GM23338 (cell line): ENCODE results near the gene CLK3.

ENCODE experiments used
- CREB1 ChIP-seq: fragments of 250-450 bp; sonication (Bioruptor Pico); IDR thresholded peaks from 2 replicates; pipeline ENCODE4 v1.5.0; 2020; ENCODE audit warnings: low read depth, mild to moderate bottlenecking, moderate library complexity
- CTCF ChIP-seq, 2 experiments: fragments of 200-600 bp in 1 of 2; sonication (generic) in 1 of 2; conservative IDR thresholded peaks; 2 replicates each; pipeline versions ENCODE4 v1.5.1 to v1.6.1; 2016 to 2017; ENCODE audit warnings: antibody characterized with exemption in 2 of 2, low read depth in 2 of 2, mild to moderate bottlenecking in 2 of 2, moderate library complexity in 1 of 2
- ETS1 ChIP-seq: IDR thresholded peaks from 2 replicates; pipeline ENCODE4 v1.6.1; 2016; ENCODE audit warnings: antibody characterized with exemption
- EZH2 ChIP-seq: fragments of 200-600 bp; sonication (generic); IDR thresholded peaks from one replicate; pipeline ENCODE4 v1.8.0; 2017; ENCODE audit warnings: antibody characterized with exemption, mild to moderate bottlenecking, low read depth; ENCODE audit not compliant: unreplicated experiment
- EZH2phosphoT487 ChIP-seq: fragments of 200-600 bp; sonication (generic); IDR thresholded peaks from one replicate; pipeline ENCODE4 v1.8.1; 2018; ENCODE audit warnings: antibody characterized with exemption; ENCODE audit not compliant: unreplicated experiment
- JUNB ChIP-seq: IDR thresholded peaks from one replicate; pipeline ENCODE4 v1.6.1; 2016; ENCODE audit warnings: antibody characterized with exemption; ENCODE audit not compliant: unreplicated experiment
- NANOG ChIP-seq: IDR thresholded peaks from 2 replicates; pipeline ENCODE4 v1.6.1; 2016; ENCODE audit warnings: antibody characterized with exemption, borderline replicate concordance
- POLR2AphosphoS5 ChIP-seq: IDR thresholded peaks from 2 replicates; pipeline ENCODE4 v1.6.1; 2016; ENCODE audit warnings: antibody characterized with exemption, low read depth
- REST ChIP-seq: IDR thresholded peaks from one replicate; pipeline ENCODE4 v1.6.1; 2018; ENCODE audit warnings: antibody characterized with exemption; ENCODE audit not compliant: unreplicated experiment
- STAT1 ChIP-seq: IDR thresholded peaks from one replicate; pipeline ENCODE4 v1.6.1; 2016; ENCODE audit warnings: antibody characterized with exemption; ENCODE audit not compliant: unreplicated experiment
- ZNF331 ChIP-seq: fragments of 250-450 bp; sonication (Bioruptor Pico); IDR thresholded peaks from 2 replicates; pipeline ENCODE4 v1.5.0; 2020; ENCODE audit warnings: low read depth, mild to moderate bottlenecking, moderate library complexity

- no peak for TF ChIP-seq POLR2AphosphoS5
- TF ChIP-seq CTCF (conservative IDR thresholded peaks at IDR 0.05; ENCODE audit: low read depth in 2 of 2), result no peak
- no peak for TF ChIP-seq EZH2
- no peak for TF ChIP-seq EZH2phosphoT487
- no peak for TF ChIP-seq ZNF331 (CRISPR knock-in tag)
- TF ChIP-seq CREB1 (CRISPR knock-in tag), result no peak
- no peak for TF ChIP-seq REST
- no peak for TF ChIP-seq NANOG
- no peak for TF ChIP-seq JUNB
- TF ChIP-seq STAT1, result no peak
- no peak for TF ChIP-seq ETS1
Observed at GRCh38 chr15:74642348-74642733, 26.7 kb downstream of the CLK3 start.
